Common myeloid progenitor, CD34-positive (primary cell): ENCODE results near the gene FHIP1A.
"Not testable (repeated sequence)": the region's sequence is repeated elsewhere in the genome, so short reads cannot be mapped to it uniquely, and the experiment has no call there.

Experiments used
- CTCF ChIA-PET: fragments of 350-600 bp; sonication (Branson Sonifier 250); formaldehyde crosslinking; loops from one replicate; lab custom pipeline; 2021; ENCODE audit warnings: antibody characterized with exemption; lab: Charles Lee
- POLR2A ChIA-PET: fragments of 350-600 bp; sonication (Branson Sonifier 250); formaldehyde crosslinking; loops from one replicate; lab custom pipeline; 2021; ENCODE audit warnings: antibody characterized with exemption; lab: Charles Lee
- DNase-seq, 3 donors: peaks; one replicate each; pipeline versions ENCODE4 v3.0.0 to v3.0.0-alpha.2; 2013
- H3K27ac ChIP-seq, 2 experiments: 1 replicate in 1 of 2; 2 replicates in 1 of 2; pipeline ENCODE4 v1.7.0; 2013; ENCODE audit warnings: inconsistent platforms in 2 of 2, low read length in 2 of 2, mild to moderate bottlenecking in 2 of 2, low read depth in 1 of 2, moderate library complexity in 1 of 2; ENCODE audit not compliant: severe bottlenecking in 2 of 2, insufficient read depth in 1 of 2, poor library complexity in 1 of 2
- H3K27me3 ChIP-seq, 5 experiments: replicated peaks in 2 of 5; 1 replicate in 3 of 5; 2 replicates in 2 of 5; pipeline versions ENCODE4 v1.6.1 to v1.7.0; 2013; ENCODE audit warnings: low read length in 4 of 5, mild to moderate bottlenecking in 2 of 5, moderate library complexity in 2 of 5, inconsistent platforms in 1 of 5; ENCODE audit not compliant: insufficient read depth in 5 of 5, control insufficient read depth in 4 of 5
- H3K36me3 ChIP-seq, 4 experiments: 1 replicate in 2 of 4; 2 replicates in 2 of 4; pipeline versions ENCODE4 v1.6.1 to v1.7.0; 2013; ENCODE audit warnings: low read length in 3 of 4, control low read depth in 1 of 4, mild to moderate bottlenecking in 1 of 4; ENCODE audit not compliant: control insufficient read depth in 4 of 4, insufficient read depth in 4 of 4
- H3K4me1 ChIP-seq, 4 experiments: 1 replicate in 3 of 4; 2 replicates in 1 of 4; pipeline versions ENCODE4 v1.6.1 to v1.7.1; 2013; ENCODE audit warnings: low read length in 3 of 4, mild to moderate bottlenecking in 3 of 4, control low read depth in 1 of 4, inconsistent platforms in 1 of 4, moderate library complexity in 1 of 4; ENCODE audit not compliant: control insufficient read depth in 4 of 4, insufficient read depth in 4 of 4; ENCODE audit errors: control extremely low read depth in 1 of 4
- H3K4me3 ChIP-seq, 7 experiments: 1 replicate in 4 of 7; 2 replicates in 3 of 7; pipeline versions ENCODE4 v1.5.1 to v1.7.0; 2013; ENCODE audit warnings: mild to moderate bottlenecking in 7 of 7, low read length in 6 of 7, moderate library complexity in 6 of 7, inconsistent platforms in 2 of 7, low read depth in 2 of 7, control low read depth in 1 of 7; ENCODE audit not compliant: insufficient read depth in 4 of 7, control insufficient read depth in 1 of 7; ENCODE audit errors: extremely low read depth in 1 of 7
- H3K9me3 ChIP-seq, 5 experiments: 1 replicate in 4 of 5; 2 replicates in 1 of 5; pipeline versions ENCODE4 v1.6.1 to v1.7.1; 2013; ENCODE audit warnings: low read length in 4 of 5, mild to moderate bottlenecking in 2 of 5, inconsistent platforms in 1 of 5, low read depth in 1 of 5, moderate library complexity in 1 of 5; ENCODE audit not compliant: control insufficient read depth in 4 of 5, insufficient read depth in 2 of 5; ENCODE audit errors: control extremely low read depth in 1 of 5
- WGBS: methylation state at CpG from one replicate; pipeline ENCODE4 v1.1.5; 2013; ENCODE audit not compliant: insufficient coverage; 5-methylcytosine and 5-hydroxymethylcytosine counted together

The FHIP1A gene

GRCh38 chr4:151404802-151405201, 4.2 kb upstream of the FHIP1A start:
- H3K36me3 ChIP-seq, POLR2A ChIA-PET, H3K9me3 ChIP-seq, H3K4me3 ChIP-seq, DNase-seq, H3K27ac ChIP-seq, CTCF ChIA-PET: not testable (repeated sequence)
- H3K27me3 ChIP-seq, result peaks cover 0 to 20% (median 4%) of the 10 kb centered on the region in 5 experiments
- WGBS, result 97% methylated on average over 4 of the region's 7 CpGs
- peaks cover 10 to 26% (median 22%) of the 10 kb centered on the region in 4 experiments for H3K4me1 ChIP-seq

- ChIA-PET CTCF (no interaction called here), POLR2A (no interaction called here)
- Histone ChIP-seq H3K36me3 (no peaks in the 10 kb centered on the region), H3K4me3 (no peak overlapping the region), H3K4me1 (peaks cover 11 to 28% (median 25%) of the 10 kb centered on the region in 4 experiments), H3K9me3 (no peaks in the 10 kb centered on the region), H3K27me3 (peaks cover 6 to 41% (median 11%) of the 10 kb centered on the region in 5 experiments), H3K27ac (no peak overlapping the region)
- DNase-seq, result no peak
- WGBS, result 93% methylated on average over 3 of the region's 4 CpGs
Measured at GRCh38 chr4:151407018-151407417, 2.0 kb upstream of the FHIP1A start.

- H3K27me3 ChIP-seq, result peaks cover 6 to 41% (median 11%) of the 10 kb centered on the region in 5 experiments
- no peak overlapping the region for H3K27ac ChIP-seq
- no peaks in the 10 kb centered on the region for H3K36me3 ChIP-seq
- ChIA-PET CTCF (no interaction called here), POLR2A (no interaction called here)
- no peaks in the 10 kb centered on the region for H3K9me3 ChIP-seq
- peak overlapping the region in 6 of 7 experiments; percentile 64 to 82 (median 74) for H3K4me3 ChIP-seq
- 26% methylated on average over 17 of the region's 29 CpGs for WGBS
- peak; percentile 38 to 92 (median 89) for DNase-seq
- peaks cover 11 to 28% (median 25%) of the 10 kb centered on the region in 4 experiments for H3K4me1 ChIP-seq
Measured at GRCh38 chr4:151407466-151408379, 1.3 kb upstream of the FHIP1A start.

GRCh38 chr4:151408380-151408629, 671 bp upstream of the FHIP1A start:
- H3K36me3 ChIP-seq, result no peaks in the 10 kb centered on the region
- ChIA-PET CTCF (no interaction called here), POLR2A (no interaction called here)
- no peaks in the 10 kb centered on the region for H3K9me3 ChIP-seq
- peak overlapping the region in 6 of 7 experiments; percentile 64 to 82 (median 74) for H3K4me3 ChIP-seq
- H3K27me3 ChIP-seq, result peaks cover 6 to 41% (median 11%) of the 10 kb centered on the region in 5 experiments
- H3K27ac ChIP-seq, result no peak overlapping the region
- peaks cover 11 to 28% (median 25%) of the 10 kb centered on the region in 4 experiments for H3K4me1 ChIP-seq
- WGBS, result 0% methylated on average over 8 of the region's 8 CpGs
- no peak for DNase-seq

GRCh38 chr4:151409470-151410313, 716 bp downstream of the FHIP1A start:
- H3K9me3 ChIP-seq, result no peaks in the 10 kb centered on the region
- WGBS, result 1% methylated on average over 11 of the region's 27 CpGs
- no peak overlapping the region for H3K27ac ChIP-seq
- CTCF ChIA-PET, result no interaction called here
- peaks cover 6 to 45% (median 11%) of the 10 kb centered on the region in 5 experiments for H3K27me3 ChIP-seq
- POLR2A ChIA-PET, result no interaction called here
- peak in 2 of 3 donors; percentile 54 to 58 for DNase-seq
- H3K4me1 ChIP-seq, result peaks cover 11 to 28% (median 25%) of the 10 kb centered on the region in 4 experiments
- peak overlapping the region; percentile 26 to 73 (median 52) for H3K4me3 ChIP-seq
- no peaks in the 10 kb centered on the region for H3K36me3 ChIP-seq

GRCh38 chr4:151415978-151416377, 7.0 kb downstream of the FHIP1A start:
- POLR2A ChIA-PET, result no interaction called here
- Histone ChIP-seq H3K9me3 (no peaks in the 10 kb centered on the region), H3K36me3 (no peaks in the 10 kb centered on the region), H3K4me1 (no peaks in the 10 kb centered on the region), H3K27ac (no peak overlapping the region), H3K27me3 (peaks cover 0 to 13% (median 3%) of the 10 kb centered on the region in 5 experiments), H3K4me3 (no peak overlapping the region)
- no peak for DNase-seq
- CTCF ChIA-PET, result no interaction called here

GRCh38 chr4:151417164-151417571, 8.2 kb downstream of the FHIP1A start:
- no peak overlapping the region for H3K4me3 ChIP-seq

More at GRCh38 chr4:151417164-151417571, 8.2 kb downstream of the FHIP1A start:
- Histone ChIP-seq H3K27ac (no peak overlapping the region), H3K9me3 (no peaks in the 10 kb centered on the region), H3K4me1 (no peaks in the 10 kb centered on the region), H3K27me3 (peaks cover 0 to 4% (median 0%) of the 10 kb centered on the region in 5 experiments), H3K36me3 (no peaks in the 10 kb centered on the region)
- POLR2A ChIA-PET, result no interaction called here
- CTCF ChIA-PET, result no interaction called here
- WGBS, result 98% methylated on average over 4 of the region's 5 CpGs
- DNase-seq, result peak in 1 of 3 donors; percentile 5
